ENCODE results near the gene B4GALT3. TPM values are rescaled to one million over a fixed set of nuclear protein-coding genes. Genes with fewer than 3 reads are reported as not detected.

Gene B4GALT3
- total RNA-seq, 6 donors from 2014 or later = 12.3 to 37.1 (median 27.2) TPM

GRCh38 chr1:161197560-161198193 lies 20.4 kb upstream of the B4GALT3 start:
- peak overlapping the region; percentile 31 to 97 (median 96) for H3K27ac ChIP-seq
- peak overlapping the region in 3 of 4 donors; percentile 20 to 39 (median 22) for H3K4me3 ChIP-seq
- H3K27me3 ChIP-seq = no peaks in the 10 kb centered on the region
- WGBS, 2 donors = 76 to 79% methylated on average over 9 of the region's 11 CpGs
- ATAC-seq (ENCODE audit: low FRiP score in 2 of 2) = no peak
- H3K36me3 ChIP-seq = no peaks in the 10 kb centered on the region
- no peak for DNase-seq
- peaks cover 31 to 57% (median 40%) of the 10 kb centered on the region in 4 donors for H3K4me1 ChIP-seq
- TF ChIP-seq EP300 (IDR thresholded peaks at IDR 0.05) (no peak), POLR2A (IDR thresholded peaks at IDR 0.05) (no peak), CTCF (IDR thresholded peaks at IDR 0.05) (no peak), POLR2AphosphoS5 (IDR thresholded peaks at IDR 0.05) (no peak)
- H3K9me3 ChIP-seq = no peaks in the 10 kb centered on the region

GRCh38 chr1:161196521-161197451 lies 19.5 kb upstream of the B4GALT3 start:
- Histone ChIP-seq H3K4me3 (peak overlapping the region in 2 of 4 donors; percentile 20 to 39), H3K9me3 (no peaks in the 10 kb centered on the region), H3K4me1 (peaks cover 30 to 56% (median 41%) of the 10 kb centered on the region in 4 donors), H3K27ac (peak overlapping the region in 3 of 4 donors; percentile 12 to 97 (median 96)), H3K36me3 (peaks cover 0 to 2% (median 0%) of the 10 kb centered on the region in 4 donors), H3K27me3 (no peaks in the 10 kb centered on the region)
- WGBS, 2 donors = 67 to 87% methylated on average over 19 to 24 of the region's 27 CpGs
- TF ChIP-seq POLR2A (IDR thresholded peaks at IDR 0.05) = no peak
- TF ChIP-seq POLR2AphosphoS5 (IDR thresholded peaks at IDR 0.05) = no peak
- TF ChIP-seq CTCF (IDR thresholded peaks at IDR 0.05) = no peak
- TF ChIP-seq EP300 (IDR thresholded peaks at IDR 0.05) = no peak
- DNase-seq (peak in 1 of 2 donors; percentile 62), ATAC-seq (ENCODE audit: low FRiP score in 2 of 2) (peak in 1 of 2 donors; percentile 54)

GRCh38 chr1:161196111-161196510 lies 18.8 kb upstream of the B4GALT3 start:
- ATAC-seq (ENCODE audit: low FRiP score in 2 of 2) = no peak
- Histone ChIP-seq H3K27ac (peak overlapping the region in 1 of 4 donors; percentile 97), H3K4me3 (peak overlapping the region in 1 of 4 donors; percentile 39), H3K4me1 (peaks cover 23 to 49% (median 34%) of the 10 kb centered on the region in 4 donors), H3K36me3 (peaks cover 0 to 9% (median 0%) of the 10 kb centered on the region in 4 donors), H3K27me3 (no peaks in the 10 kb centered on the region), H3K9me3 (no peaks in the 10 kb centered on the region)
- no peak for TF ChIP-seq EP300 (IDR thresholded peaks at IDR 0.05)
- no peak for TF ChIP-seq POLR2A (IDR thresholded peaks at IDR 0.05)
- no peak for TF ChIP-seq POLR2AphosphoS5 (IDR thresholded peaks at IDR 0.05)
- no peak for TF ChIP-seq CTCF (IDR thresholded peaks at IDR 0.05)
- DNase-seq = no peak
- 98 to 100% methylated on average over 2 to 7 of the region's 7 CpGs for WGBS, 2 donors

- H3K27me3 ChIP-seq = no peaks in the 10 kb centered on the region
- 69 to 76% methylated on average over 4 of the region's 4 CpGs for WGBS, 2 donors
- DNase-seq = no peak
- H3K4me1 ChIP-seq = peaks cover 14 to 40% (median 25%) of the 10 kb centered on the region in 4 donors
- H3K27ac ChIP-seq = no peak overlapping the region
- no peak overlapping the region for H3K4me3 ChIP-seq
- ATAC-seq (ENCODE audit: low FRiP score in 2 of 2) = no peak
- no peak for TF ChIP-seq CTCF (IDR thresholded peaks at IDR 0.05)
- H3K9me3 ChIP-seq = no peaks in the 10 kb centered on the region
- H3K36me3 ChIP-seq = peaks cover 0 to 10% (median 0%) of the 10 kb centered on the region in 4 donors
Observed at GRCh38 chr1:161195171-161195570, 17.9 kb upstream of the B4GALT3 start.

Data from upper lobe of left lung (tissue), 6 donors.